Measurements from ENCODE around the gene MAPK8IP3.

Gene MAPK8IP3

GRCh38 chr16:1673424-1674151, 32.4 kb upstream of the MAPK8IP3 start:
- Histone ChIP-seq H3K9ac (ENCODE audit: low read depth, low read length) (no peak overlapping the region), H3K36me3 (ENCODE audit: insufficient read depth, low read length) (peaks cover 4% of the 10 kb centered on the region; the same call in 1 of the 2 replicates), H3K9me3 (ENCODE audit: control insufficient read depth, insufficient read depth, low read length) (no peaks in the 10 kb centered on the region), H3K4me1 (ENCODE audit: insufficient read depth, low read length) (no peaks in the 10 kb centered on the region; the same call in 1 of the 2 replicates)

GRCh38 chr16:1674306-1674705, 31.7 kb upstream of the MAPK8IP3 start:
- Histone ChIP-seq H3K9ac (ENCODE audit: low read depth, low read length) (no peak overlapping the region), H3K36me3 (ENCODE audit: insufficient read depth, low read length) (no peaks in the 10 kb centered on the region; the same call in 1 of the 2 replicates), H3K4me1 (ENCODE audit: insufficient read depth, low read length) (no peaks in the 10 kb centered on the region; the same call in 1 of the 2 replicates), H3K9me3 (ENCODE audit: control insufficient read depth, insufficient read depth, low read length) (no peaks in the 10 kb centered on the region)

- Histone ChIP-seq H3K9me3 (ENCODE audit: control insufficient read depth, insufficient read depth, low read length) (no peaks in the 10 kb centered on the region), H3K36me3 (ENCODE audit: insufficient read depth, low read length) (no peaks in the 10 kb centered on the region; the same call in 1 of the 2 replicates), H3K4me1 (ENCODE audit: insufficient read depth, low read length) (peaks cover 3% of the 10 kb centered on the region; the same call in 1 of the 2 replicates), H3K9ac (ENCODE audit: low read depth, low read length) (no peak overlapping the region)
Observed at GRCh38 chr16:1674751-1675664, 31.0 kb upstream of the MAPK8IP3 start.

DNA sequence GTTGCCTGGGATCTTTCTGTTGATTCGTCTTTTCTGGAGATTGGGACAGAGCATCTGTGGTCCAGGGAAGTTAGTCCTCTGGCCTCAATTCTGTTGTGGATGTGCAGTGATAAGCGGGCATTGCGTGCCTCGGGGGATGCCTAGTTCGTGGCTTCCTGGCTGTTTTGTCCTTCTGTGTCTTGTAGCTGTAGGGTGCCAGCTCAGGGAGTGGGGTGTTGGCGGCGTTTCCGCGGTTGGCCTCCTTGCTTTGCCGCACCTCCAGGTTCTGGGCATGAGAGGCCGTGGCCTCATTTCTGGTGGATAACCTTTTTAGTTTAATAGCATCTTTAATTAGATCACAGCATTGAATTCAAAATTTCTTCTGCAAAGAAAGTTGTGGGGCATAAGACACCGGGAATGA, 29.3 kb upstream of the MAPK8IP3 start:
- Histone ChIP-seq H3K4me1 (ENCODE audit: insufficient read depth, low read length) (peaks cover 6% of the 10 kb centered on the region; the same call in 1 of the 2 replicates), H3K36me3 (ENCODE audit: insufficient read depth, low read length) (no peaks in the 10 kb centered on the region; the same call in 1 of the 2 replicates), H3K9me3 (ENCODE audit: control insufficient read depth, insufficient read depth, low read length) (no peaks in the 10 kb centered on the region), H3K9ac (ENCODE audit: low read depth, low read length) (no peak overlapping the region)

- Histone ChIP-seq H3K4me1 (ENCODE audit: insufficient read depth, low read length) (peaks cover 6% of the 10 kb centered on the region; the same call in 1 of the 2 replicates), H3K9ac (ENCODE audit: low read depth, low read length) (peak overlapping the region; percentile 39; the same call in 1 of the 2 replicates), H3K36me3 (ENCODE audit: insufficient read depth, low read length) (no peaks in the 10 kb centered on the region; the same call in 1 of the 2 replicates), H3K9me3 (ENCODE audit: control insufficient read depth, insufficient read depth, low read length) (no peaks in the 10 kb centered on the region)
Observed at GRCh38 chr16:1677339-1677738, 28.7 kb upstream of the MAPK8IP3 start.

- no peaks in the 10 kb centered on the region for H3K36me3 ChIP-seq (ENCODE audit: insufficient read depth, low read length)
- H3K4me1 ChIP-seq (ENCODE audit: insufficient read depth, low read length), result peaks cover 6% of the 10 kb centered on the region; the same call in 1 of the 2 replicates
- H3K9ac ChIP-seq (ENCODE audit: low read depth, low read length), result peak within 1 kb of the TSS; percentile 61
- no peaks in the 10 kb centered on the region for H3K9me3 ChIP-seq (ENCODE audit: control insufficient read depth, insufficient read depth, low read length)
Observed at GRCh38 chr16:1677942-1678499, 28.0 kb upstream of the MAPK8IP3 start, which contains the start of gene JPT2. Gene JPT2, plus strand, starts transcription at chr16:1678279. Its CDS starts 34 bp downstream, at chr16:1678313.

- H3K9ac ChIP-seq (ENCODE audit: low read depth, low read length), result peak overlapping the region; percentile 61
- H3K36me3 ChIP-seq (ENCODE audit: insufficient read depth, low read length), result peaks cover 3% of the 10 kb centered on the region
- H3K4me1 ChIP-seq (ENCODE audit: insufficient read depth, low read length), result peaks cover 6% of the 10 kb centered on the region; the same call in 1 of the 2 replicates
- no peaks in the 10 kb centered on the region for H3K9me3 ChIP-seq (ENCODE audit: control insufficient read depth, insufficient read depth, low read length)
Observed at GRCh38 chr16:1678500-1679098, 27.4 kb upstream of the MAPK8IP3 start.

DNA sequence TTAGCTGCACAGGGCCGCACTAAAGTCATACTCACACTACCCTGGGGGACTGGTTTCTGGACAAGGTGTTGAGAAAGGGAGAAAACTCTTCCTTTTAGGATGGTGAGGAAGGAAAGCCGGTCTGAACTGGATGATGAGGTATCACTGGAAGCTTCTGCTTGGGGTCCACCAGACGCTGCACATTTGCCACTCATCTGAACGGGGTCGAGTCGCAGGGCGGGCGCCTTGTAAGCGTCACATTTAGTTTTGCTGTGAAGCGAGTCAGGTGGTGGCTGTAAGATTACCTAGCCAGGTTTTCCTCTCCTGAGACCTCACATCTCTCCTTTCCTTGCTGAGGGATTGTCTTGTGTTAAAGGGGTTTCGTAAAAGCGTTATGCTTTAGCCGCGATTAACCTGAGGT, 25.6 kb upstream of the MAPK8IP3 start:
- Histone ChIP-seq H3K9me3 (ENCODE audit: control insufficient read depth, insufficient read depth, low read length) (no peaks in the 10 kb centered on the region), H3K4me1 (ENCODE audit: insufficient read depth, low read length) (peaks cover 6% of the 10 kb centered on the region; the same call in 1 of the 2 replicates), H3K36me3 (ENCODE audit: insufficient read depth, low read length) (peaks cover 14% of the 10 kb centered on the region), H3K9ac (ENCODE audit: low read depth, low read length) (no peak overlapping the region)

DNA sequence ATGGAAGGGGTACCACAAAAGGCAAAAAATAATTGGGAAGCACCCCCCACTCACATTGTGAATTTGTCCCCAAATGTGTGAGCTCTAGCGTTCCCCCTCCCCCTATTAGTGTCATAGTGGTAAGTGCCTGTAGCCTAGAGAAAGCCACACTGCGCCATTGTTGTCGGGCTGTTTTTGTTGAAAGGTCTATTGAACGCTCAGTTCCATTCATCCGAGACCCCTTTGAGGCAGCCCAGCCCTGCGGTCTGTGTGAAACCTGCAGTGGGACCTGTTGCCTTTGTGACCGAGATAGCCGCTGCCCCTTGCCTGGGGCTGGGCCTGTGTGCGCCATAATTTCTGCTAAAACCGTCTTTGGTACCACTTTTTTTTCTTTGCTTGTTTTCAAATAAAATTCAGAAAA, 25.0 kb upstream of the MAPK8IP3 start:
- peaks cover 20% of the 10 kb centered on the region for H3K36me3 ChIP-seq (ENCODE audit: insufficient read depth, low read length)
- 0 out of 2 replicates have a peak, but pooled peaks cover 6% of the 10 kb centered on the region for H3K4me1 ChIP-seq (ENCODE audit: insufficient read depth, low read length)
- H3K9ac ChIP-seq (ENCODE audit: low read depth, low read length), result no peak overlapping the region
- H3K9me3 ChIP-seq (ENCODE audit: control insufficient read depth, insufficient read depth, low read length), result no peaks in the 10 kb centered on the region

DNA sequence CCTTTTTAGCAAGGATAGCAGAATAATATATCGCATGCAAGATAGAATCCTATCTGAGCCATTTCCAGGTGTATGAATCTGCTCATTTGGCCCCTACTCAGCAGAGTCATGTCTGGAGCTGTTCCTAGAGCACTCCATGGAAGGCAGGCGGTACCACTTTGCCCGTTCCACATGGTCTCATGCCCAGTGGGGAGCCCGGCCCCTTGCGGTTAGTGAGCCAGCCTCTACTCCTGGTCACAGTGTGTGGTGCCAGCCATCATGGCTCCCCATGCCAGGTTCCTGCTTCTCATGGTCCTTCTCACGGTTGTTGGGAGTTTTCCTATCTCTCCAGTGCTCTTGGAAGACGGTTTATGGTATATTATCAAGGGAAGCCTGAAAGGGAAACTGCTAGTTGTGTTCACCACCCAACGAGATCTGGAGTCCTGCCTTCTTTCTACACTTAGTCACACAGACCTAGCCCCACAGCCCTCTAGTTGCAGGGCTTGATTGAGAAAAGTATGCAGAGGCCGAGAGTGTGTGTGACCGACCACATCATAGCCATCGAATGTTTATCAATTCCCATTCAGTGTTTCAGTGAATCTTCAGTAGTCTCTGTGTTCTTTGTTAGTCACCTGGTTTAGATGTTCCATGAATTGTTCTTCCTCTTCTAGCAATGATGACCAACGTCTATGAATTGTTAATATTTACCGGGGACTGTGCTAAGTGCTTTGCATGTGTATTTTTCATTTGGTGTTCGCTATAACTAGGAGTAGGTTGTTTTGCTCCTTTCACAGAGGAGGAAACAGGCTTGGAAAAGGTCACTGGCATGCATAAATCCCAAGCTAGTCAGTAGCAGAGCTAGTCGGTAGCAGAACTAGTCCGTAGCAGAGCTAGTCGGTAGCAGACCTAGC, 18.3 kb upstream of the MAPK8IP3 start:
- peaks cover 4% of the 10 kb centered on the region for H3K4me1 ChIP-seq (ENCODE audit: insufficient read depth, low read length)
- peaks cover 46% of the 10 kb centered on the region for H3K36me3 ChIP-seq (ENCODE audit: insufficient read depth, low read length)
- H3K9ac ChIP-seq (ENCODE audit: low read depth, low read length), result no peak overlapping the region
- H3K9me3 ChIP-seq (ENCODE audit: control insufficient read depth, insufficient read depth, low read length), result no peaks in the 10 kb centered on the region

- Histone ChIP-seq H3K9ac (ENCODE audit: low read depth, low read length) (no peak overlapping the region), H3K4me1 (ENCODE audit: insufficient read depth, low read length) (peaks cover 4% of the 10 kb centered on the region), H3K9me3 (ENCODE audit: control insufficient read depth, insufficient read depth, low read length) (no peaks in the 10 kb centered on the region), H3K36me3 (ENCODE audit: insufficient read depth, low read length) (peaks cover 50% of the 10 kb centered on the region)
Observed at GRCh38 chr16:1688807-1689560, 17.0 kb upstream of the MAPK8IP3 start.

DNA sequence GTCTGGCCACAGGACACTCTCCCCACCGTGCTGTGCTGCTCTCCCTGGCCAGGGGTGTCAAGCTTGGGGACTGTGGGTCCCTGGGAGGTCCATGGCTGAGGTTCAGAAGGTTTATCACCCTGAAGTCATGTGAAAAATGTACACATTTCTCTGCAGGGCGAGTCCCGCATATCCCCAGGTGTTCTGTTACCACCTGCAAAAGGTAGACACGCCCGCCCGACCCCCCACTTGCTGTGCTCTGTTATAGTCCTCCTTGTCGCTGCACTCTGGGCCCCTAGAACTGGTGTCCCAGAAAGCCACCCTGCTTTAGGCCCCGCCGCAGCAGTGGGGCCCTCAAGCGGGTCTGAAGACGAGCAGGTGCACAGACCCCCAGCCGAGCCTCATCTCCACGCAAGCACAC, 16.1 kb upstream of the MAPK8IP3 start:
- Histone ChIP-seq H3K9ac (ENCODE audit: low read depth, low read length) (no peak overlapping the region), H3K36me3 (ENCODE audit: insufficient read depth, low read length) (peaks cover 55% of the 10 kb centered on the region), H3K9me3 (ENCODE audit: control insufficient read depth, insufficient read depth, low read length) (no peaks in the 10 kb centered on the region), H3K4me1 (ENCODE audit: insufficient read depth, low read length) (peaks cover 4% of the 10 kb centered on the region)

All from ES-I3 (cell line).